ENCODE results near the gene NFIB. TPM values are rescaled to one million over a fixed set of nuclear protein-coding genes. Genes with fewer than 3 reads are reported as not detected.

The NFIB gene
- total RNA-seq, 2 donors from 2014 or later: 5.3 to 14.1 TPM

DNA sequence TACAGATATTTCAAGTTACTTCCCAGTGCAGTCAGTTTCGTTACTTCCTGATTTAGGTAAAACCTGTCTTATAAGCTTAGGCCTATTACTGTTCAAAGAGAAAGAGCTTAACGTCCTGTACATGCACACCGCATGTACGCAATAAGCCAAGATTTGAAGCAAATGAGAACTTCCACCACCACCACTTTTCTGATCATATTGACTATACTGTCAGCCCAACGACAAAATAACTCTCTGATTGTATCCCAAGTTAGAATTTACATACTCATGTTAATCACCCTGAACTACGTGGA lies 5.1 kb downstream of the NFIB start:
- H3K4me3 ChIP-seq (ENCODE audit: low read length): no peak overlapping the region
- WGBS, 2 experiments (ENCODE audit: insufficient coverage in 1 of 2, insufficient read length in 1 of 2): 86 to 98% methylated on average over 5 to 6 of the region's 6 CpGs

DNA sequence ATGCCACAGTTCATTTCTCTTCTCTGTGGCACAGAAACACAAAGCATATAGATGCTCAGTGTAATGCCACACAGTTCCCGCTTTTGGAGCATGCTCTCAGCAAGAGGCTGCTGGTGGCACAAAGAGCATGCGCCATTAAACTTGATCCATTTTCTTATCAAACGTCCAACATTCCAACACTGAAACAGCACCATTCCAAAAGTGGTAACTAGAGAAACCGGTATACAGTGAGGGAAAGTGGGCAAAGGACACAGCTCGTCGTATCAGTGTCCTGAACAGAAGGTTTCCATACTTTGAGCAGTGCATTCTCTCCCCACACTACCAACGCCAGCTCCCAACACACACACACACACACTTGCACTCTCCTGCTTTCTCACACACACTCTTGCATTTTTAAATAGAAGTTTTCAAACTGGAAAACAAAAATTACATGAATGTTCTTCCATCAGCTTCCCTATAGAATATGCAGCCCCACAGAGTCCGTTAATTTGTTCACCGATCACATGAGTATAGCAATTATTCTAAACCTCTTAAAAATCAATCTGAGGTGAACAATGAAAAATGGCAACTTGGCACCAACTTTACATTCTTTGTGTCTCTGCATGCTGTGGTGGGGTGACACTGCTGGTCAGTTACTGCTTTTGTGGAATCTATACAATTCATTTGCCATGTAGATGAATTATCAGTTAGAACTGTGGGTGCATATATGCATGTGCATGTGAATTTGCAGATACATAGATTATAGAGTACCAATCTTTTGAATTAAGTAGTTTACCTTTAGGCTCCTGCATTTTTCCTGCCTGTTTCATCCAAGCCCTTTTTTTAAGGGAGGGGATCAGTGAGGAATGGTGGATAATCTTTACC lies 5.7 kb downstream of the NFIB start:
- H3K27ac ChIP-seq (ENCODE audit: low read depth, low read length): no peak overlapping the region
- Mint-ChIP-seq H3K36me3 (ENCODE audit: low read depth) (no peaks in the 10 kb centered on the region), H3K27ac (no peak overlapping the region), H3K27me3 (ENCODE audit: insufficient read depth) (peaks cover 51% of the 10 kb centered on the region), H3K9me3 (no peaks in the 10 kb centered on the region), H3K4me1 (peaks cover 12% of the 10 kb centered on the region), H3K4me3 (no peak overlapping the region)
- H3K9me3 ChIP-seq (ENCODE audit: control insufficient read depth, low read length): no peaks in the 10 kb centered on the region
- WGBS, 2 experiments (ENCODE audit: insufficient coverage in 1 of 2, insufficient read length in 1 of 2): 93 to 94% methylated on average over 5 to 9 of the region's 9 CpGs
- DNase-seq: no peak
- peaks cover 4% of the 10 kb centered on the region for H3K36me3 ChIP-seq (ENCODE audit: control insufficient read depth, insufficient read depth, low read length)
- H3K4me1 ChIP-seq (ENCODE audit: control insufficient read depth, insufficient read depth, low read length): peaks cover 12% of the 10 kb centered on the region
- H3K27me3 ChIP-seq (ENCODE audit: control insufficient read depth, insufficient read depth, low read length, poor library complexity, severe bottlenecking): peaks cover 19% of the 10 kb centered on the region
- TF ChIP-seq CTCF (conservative IDR thresholded peaks at IDR 0.05): no peak
- H3K9ac ChIP-seq (ENCODE audit: extremely low read depth, low read length, poor library complexity, severe bottlenecking): no peak overlapping the region
- H3K4me3 ChIP-seq (ENCODE audit: low read length): no peak overlapping the region

More for the DNA sequence above, 5.1 kb downstream of the NFIB start:
- no peak for TF ChIP-seq CTCF (conservative IDR thresholded peaks at IDR 0.05)
- no peak overlapping the region for H3K27ac ChIP-seq (ENCODE audit: low read depth, low read length)
- peaks cover 51% of the 10 kb centered on the region for H3K27me3 Mint-ChIP-seq (ENCODE audit: insufficient read depth)
- peaks cover 19% of the 10 kb centered on the region for H3K27me3 ChIP-seq (ENCODE audit: control insufficient read depth, insufficient read depth, low read length, poor library complexity, severe bottlenecking)
- no peaks in the 10 kb centered on the region for H3K36me3 Mint-ChIP-seq (ENCODE audit: low read depth)
- DNase-seq: no peak
- H3K9ac ChIP-seq (ENCODE audit: extremely low read depth, low read length, poor library complexity, severe bottlenecking): no peak overlapping the region
- H3K9me3 ChIP-seq (ENCODE audit: control insufficient read depth, low read length): no peaks in the 10 kb centered on the region
- H3K4me1 Mint-ChIP-seq: peaks cover 16% of the 10 kb centered on the region
- no peak overlapping the region for H3K27ac Mint-ChIP-seq
- H3K4me1 ChIP-seq (ENCODE audit: control insufficient read depth, insufficient read depth, low read length): peaks cover 12% of the 10 kb centered on the region
- peaks cover 4% of the 10 kb centered on the region for H3K36me3 ChIP-seq (ENCODE audit: control insufficient read depth, insufficient read depth, low read length)
- no peaks in the 10 kb centered on the region for H3K9me3 Mint-ChIP-seq
- H3K4me3 Mint-ChIP-seq: no peak overlapping the region

DNA sequence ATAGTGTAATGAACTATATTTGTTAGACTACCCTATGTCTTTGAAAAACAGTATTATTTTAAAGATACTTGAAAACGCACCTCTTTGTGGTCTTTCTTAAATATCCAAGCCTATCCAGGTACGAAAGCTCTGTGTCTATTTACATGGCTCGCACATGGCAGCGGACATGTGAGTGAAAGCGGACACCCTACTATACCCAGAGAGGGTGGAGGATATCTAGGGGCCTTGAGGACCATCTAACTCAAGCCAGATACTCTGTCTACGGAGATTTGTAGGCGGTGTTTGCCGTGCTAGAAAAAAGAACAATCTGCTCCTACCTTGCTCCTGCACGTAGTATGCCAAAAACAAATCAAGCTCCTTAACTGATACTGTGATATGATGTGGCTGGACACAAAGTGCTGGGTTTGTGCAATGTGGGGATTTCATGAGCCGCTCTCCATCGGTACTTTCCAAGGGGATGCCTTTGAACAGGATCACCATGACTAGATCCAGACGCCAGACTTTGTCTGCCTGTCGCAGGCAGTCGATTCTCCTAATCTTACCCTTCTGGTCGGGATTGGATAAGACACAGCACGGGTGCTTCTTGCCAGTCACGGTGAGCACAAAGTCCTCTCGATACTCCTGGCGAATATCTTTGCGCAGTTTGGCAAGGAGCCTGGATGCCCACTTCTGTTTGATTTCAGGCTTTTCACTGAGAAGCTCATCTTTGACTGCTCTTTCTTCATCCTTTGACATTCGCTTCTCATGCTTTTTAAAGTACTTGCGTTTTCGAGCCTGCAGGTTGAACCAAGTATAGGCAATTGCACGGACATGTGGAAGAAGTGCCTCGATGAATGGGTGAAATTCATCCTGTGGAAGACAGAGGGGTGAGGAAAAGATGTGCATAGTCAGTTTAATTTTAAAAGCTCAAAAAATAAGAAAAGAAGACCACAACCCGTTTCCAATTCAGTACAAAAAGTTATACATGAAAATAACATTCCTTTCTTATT lies 7.0 kb downstream of the NFIB start:
- H3K9me3 ChIP-seq (ENCODE audit: control insufficient read depth, low read length): no peaks in the 10 kb centered on the region
- peaks cover 15% of the 10 kb centered on the region for H3K4me1 Mint-ChIP-seq
- no peak overlapping the region for H3K4me3 Mint-ChIP-seq
- H3K9me3 Mint-ChIP-seq: no peaks in the 10 kb centered on the region
- no peak overlapping the region for H3K27ac ChIP-seq (ENCODE audit: low read depth, low read length)
- peaks cover 10% of the 10 kb centered on the region for H3K27me3 ChIP-seq (ENCODE audit: control insufficient read depth, insufficient read depth, low read length, poor library complexity, severe bottlenecking)
- peaks cover 13% of the 10 kb centered on the region for H3K4me1 ChIP-seq (ENCODE audit: control insufficient read depth, insufficient read depth, low read length)
- peaks cover 40% of the 10 kb centered on the region for H3K27me3 Mint-ChIP-seq (ENCODE audit: insufficient read depth)
- no peaks in the 10 kb centered on the region for H3K36me3 Mint-ChIP-seq (ENCODE audit: low read depth)
- H3K36me3 ChIP-seq (ENCODE audit: control insufficient read depth, insufficient read depth, low read length): peaks cover 4% of the 10 kb centered on the region
- no peak for DNase-seq
- no peak overlapping the region for H3K9ac ChIP-seq (ENCODE audit: extremely low read depth, low read length, poor library complexity, severe bottlenecking)
- no peak for TF ChIP-seq CTCF (conservative IDR thresholded peaks at IDR 0.05)
- no peak overlapping the region for H3K27ac Mint-ChIP-seq
- WGBS, 2 experiments (ENCODE audit: insufficient coverage in 1 of 2, insufficient read length in 1 of 2): 93 to 94% methylated on average over 17 to 26 of the region's 26 CpGs
- no peak overlapping the region for H3K4me3 ChIP-seq (ENCODE audit: low read length)

Measured in endodermal cell (in vitro differentiated cells).